Osteoblast (primary cell): Measurements from ENCODE around the gene CST5. TPM values are rescaled to one million over a fixed set of nuclear protein-coding genes. Genes with fewer than 3 reads are reported as not detected.

Source experiments
- DNase-seq: peaks from one replicate; pipeline ENCODE4 v3.0.0; 2011; ENCODE audit warnings: low spot score, mixed read lengths; ENCODE audit not compliant: insufficient read length; ENCODE audit errors: missing footprints
- H2AFZ ChIP-seq: 2 replicates; pipeline ENCODE4 v1.6.0; 2011; ENCODE audit warnings: mild to moderate bottlenecking, low read length
- H3K27ac ChIP-seq: 2 replicates; pipeline ENCODE4 v1.5.1; 2011; ENCODE audit warnings: mild to moderate bottlenecking, low read depth, low read length, moderate library complexity
- H3K27me3 ChIP-seq: 2 replicates; pipeline ENCODE4 v1.6.0; 2012; ENCODE audit warnings: mild to moderate bottlenecking, control low read depth, inconsistent platforms, low read length, moderate library complexity; ENCODE audit not compliant: insufficient read depth
- H3K36me3 ChIP-seq: 2 replicates; pipeline ENCODE4 v1.5.1; 2011; ENCODE audit warnings: mild to moderate bottlenecking, low read length, control low read depth, moderate library complexity; ENCODE audit not compliant: insufficient read depth
- H3K4me1 ChIP-seq: 2 replicates; pipeline ENCODE4 v1.5.1; 2011; ENCODE audit warnings: mild to moderate bottlenecking, low read length, control low read depth, moderate library complexity; ENCODE audit not compliant: insufficient read depth
- H3K4me2 ChIP-seq: 2 replicates; pipeline ENCODE4 v1.6.0; 2011; ENCODE audit warnings: mild to moderate bottlenecking, low read length; ENCODE audit not compliant: insufficient read depth
- H3K4me3 ChIP-seq: fragments of 200-600 bp; sonication (generic); 3 replicates; pipeline ENCODE4 v1.5.1; 2012; ENCODE audit warnings: mild to moderate bottlenecking, low read length, inconsistent platforms; ENCODE audit not compliant: insufficient read depth
- H3K79me2 ChIP-seq: 2 replicates; pipeline ENCODE4 v1.6.0; 2012; ENCODE audit warnings: mild to moderate bottlenecking, low read length, control low read depth, inconsistent platforms; ENCODE audit not compliant: insufficient read depth
- H3K9me3 ChIP-seq: 2 replicates; pipeline ENCODE4 v1.5.1; 2011; ENCODE audit warnings: low read depth, low read length, control low read depth
- H4K20me1 ChIP-seq: 2 replicates; pipeline ENCODE4 v1.6.0; 2012; ENCODE audit warnings: mild to moderate bottlenecking, low read length, control low read depth; ENCODE audit not compliant: insufficient read depth
- CTCF ChIP-seq: IDR thresholded peaks from 2 replicates; pipeline ENCODE4 v1.5.1; 2011; ENCODE audit warnings: mild to moderate bottlenecking, low read depth, low read length, moderate library complexity; ENCODE audit errors: extremely low read depth
- total RNA-seq: library from RNA; depleted of rRNA; stranded (reverse); fragments of >200 nt; gene quantifications from 2 replicates; pipeline ENCODE4 v1.2.3, GENCODE V29; 2012

The CST5 gene
- total RNA-seq, 1 donor: not detected

- Histone ChIP-seq H3K79me2 (no peaks in the 10 kb centered on the region), H3K4me2 (no peak overlapping the region), H4K20me1 (no peaks in the 10 kb centered on the region), H3K4me3 (no peak overlapping the region), H3K27ac (no peak overlapping the region), H2AFZ (no peak overlapping the region), H3K9me3 (no peaks in the 10 kb centered on the region), H3K36me3 (no peaks in the 10 kb centered on the region), H3K27me3 (no peaks in the 10 kb centered on the region), H3K4me1 (no peaks in the 10 kb centered on the region)
- no peak for TF ChIP-seq CTCF
- DNase-seq: no peak
These were observed 7.5 kb downstream of the CST5 start for GRCh38 chr20:23872065-23872464.

GRCh38 chr20:23870461-23870860, 9.1 kb downstream of the CST5 start:
- Histone ChIP-seq H3K4me2 (no peak overlapping the region), H3K27ac (no peak overlapping the region), H3K79me2 (no peaks in the 10 kb centered on the region), H3K36me3 (no peaks in the 10 kb centered on the region), H3K9me3 (no peaks in the 10 kb centered on the region), H3K4me1 (no peaks in the 10 kb centered on the region), H4K20me1 (no peaks in the 10 kb centered on the region), H3K27me3 (peaks cover 3% of the 10 kb centered on the region), H2AFZ (no peak overlapping the region), H3K4me3 (no peak overlapping the region)
- TF ChIP-seq CTCF: no peak
- no peak for DNase-seq

- TF ChIP-seq CTCF: no peak
- Histone ChIP-seq H3K27me3 (peaks cover 3% of the 10 kb centered on the region), H2AFZ (no peak overlapping the region), H3K4me1 (no peaks in the 10 kb centered on the region), H3K4me3 (no peak overlapping the region), H3K36me3 (no peaks in the 10 kb centered on the region), H3K4me2 (no peak overlapping the region), H4K20me1 (no peaks in the 10 kb centered on the region), H3K79me2 (no peaks in the 10 kb centered on the region), H3K27ac (no peak overlapping the region), H3K9me3 (no peaks in the 10 kb centered on the region)
- no peak for DNase-seq
These were observed 10.0 kb downstream of the CST5 start for GRCh38 chr20:23869520-23869919.

GRCh38 chr20:23868321-23868720, 11.2 kb downstream of the CST5 start:
- DNase-seq: no peak
- Histone ChIP-seq H3K4me2 (no peak overlapping the region), H3K4me1 (no peaks in the 10 kb centered on the region), H3K36me3 (no peaks in the 10 kb centered on the region), H3K9me3 (no peaks in the 10 kb centered on the region), H3K79me2 (no peaks in the 10 kb centered on the region), H3K4me3 (no peak overlapping the region), H3K27me3 (peaks cover 3% of the 10 kb centered on the region), H4K20me1 (no peaks in the 10 kb centered on the region), H2AFZ (no peak overlapping the region), H3K27ac (no peak overlapping the region)
- no peak for TF ChIP-seq CTCF
